ENCODE measurements around the gene HCN2. TPM values are rescaled to one million over a fixed set of nuclear protein-coding genes. Genes with fewer than 3 reads are reported as not detected.
"Not testable (repeated sequence)": the region's sequence is repeated elsewhere in the genome, so short reads cannot be mapped to it uniquely, and the experiment has no call there.

The HCN2 gene
- total RNA-seq, 2 experiments from 2014 or later, result 1.0 to 1.2 TPM

DNA sequence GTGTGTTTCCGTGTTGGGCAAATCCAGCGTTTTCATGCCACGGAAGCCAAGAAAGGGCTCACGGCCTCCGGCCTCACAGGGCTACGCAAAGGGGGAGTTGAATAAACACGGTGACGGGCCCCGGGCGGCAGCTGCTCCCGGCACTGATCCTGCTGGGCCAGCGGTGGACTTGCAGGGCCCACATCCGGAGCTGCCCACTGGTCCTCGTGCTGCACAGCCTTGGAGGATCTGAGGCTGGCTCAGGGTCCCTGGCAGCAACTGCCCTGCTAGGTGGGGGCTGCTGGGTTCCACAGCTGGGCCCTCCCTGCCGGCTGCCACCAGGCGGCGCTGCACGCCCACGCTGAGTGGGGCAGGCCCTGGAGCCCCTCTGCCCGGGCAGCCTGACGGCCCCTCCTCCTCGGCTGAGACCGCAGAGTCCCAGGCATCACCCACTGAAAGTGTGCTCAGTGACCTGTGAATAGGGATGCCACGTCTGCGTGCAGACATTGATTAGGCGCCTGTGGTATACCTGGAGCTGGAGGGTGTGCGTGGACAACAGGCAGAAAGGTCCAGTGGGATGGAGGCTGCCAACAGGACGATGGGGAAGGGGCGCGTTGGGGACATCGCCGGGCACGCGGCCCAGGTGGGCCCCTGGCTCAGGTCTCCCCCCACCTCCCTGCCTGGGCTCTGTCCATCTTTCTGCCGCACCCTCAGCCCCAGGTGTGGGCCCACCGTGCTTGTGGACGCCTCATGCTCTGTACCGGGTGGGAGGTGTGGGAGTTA is 5.3 kb upstream of the HCN2 start:
- Mint-ChIP-seq H3K4me1 (no peaks in the 10 kb centered on the region), H3K9me3 (no peaks in the 10 kb centered on the region), H3K4me3 (no peak overlapping the region), H3K27ac (no peak overlapping the region), H3K27me3 (peaks cover 13% of the 10 kb centered on the region), H3K36me3 (no peaks in the 10 kb centered on the region)
- ATAC-seq (ENCODE audit: low read depth), result peak; percentile 64
- DNase-seq, result peak; percentile 82
- POLR2A ChIA-PET, result interaction anchor here (0.5 to 1.1 kb wide), 4 partner anchors 50 to 416 kb away, joined by 3 to 5 read pairs (median 3); partner anchors contain the start of gene CDC34

DNA sequence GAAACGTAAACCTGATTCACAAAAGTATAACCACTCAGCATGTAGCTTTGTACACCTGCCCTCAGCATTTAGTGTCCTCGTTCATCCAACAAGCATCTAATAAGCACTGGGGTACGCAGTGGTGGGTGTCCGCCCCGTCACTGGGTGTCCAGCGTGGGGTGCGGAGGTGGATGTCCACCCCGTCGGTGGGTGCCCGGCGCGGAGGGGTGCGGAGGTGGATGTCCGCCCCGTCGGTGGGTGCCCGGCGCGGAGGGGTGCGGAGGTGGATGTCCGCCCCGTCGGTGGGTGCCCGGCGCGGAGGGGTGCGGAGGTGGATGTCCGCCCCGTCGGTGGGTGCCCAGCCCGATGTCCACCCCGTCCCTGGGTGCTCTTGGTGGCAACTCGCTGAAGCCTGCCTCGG is 4.5 kb upstream of the HCN2 start:
- not testable (repeated sequence) for H3K9me3 Mint-ChIP-seq; H3K4me3 Mint-ChIP-seq; H3K36me3 Mint-ChIP-seq; ATAC-seq (ENCODE audit: low read depth); DNase-seq; H3K4me1 Mint-ChIP-seq; H3K27ac Mint-ChIP-seq
- peaks cover 13% of the 10 kb centered on the region for H3K27me3 Mint-ChIP-seq
- POLR2A ChIA-PET, result interaction anchor here (0.5 to 1.1 kb wide), 2 partner anchors 76 to 416 kb away, joined by 3 read pairs; no protein-coding TSS in a partner anchor

DNA sequence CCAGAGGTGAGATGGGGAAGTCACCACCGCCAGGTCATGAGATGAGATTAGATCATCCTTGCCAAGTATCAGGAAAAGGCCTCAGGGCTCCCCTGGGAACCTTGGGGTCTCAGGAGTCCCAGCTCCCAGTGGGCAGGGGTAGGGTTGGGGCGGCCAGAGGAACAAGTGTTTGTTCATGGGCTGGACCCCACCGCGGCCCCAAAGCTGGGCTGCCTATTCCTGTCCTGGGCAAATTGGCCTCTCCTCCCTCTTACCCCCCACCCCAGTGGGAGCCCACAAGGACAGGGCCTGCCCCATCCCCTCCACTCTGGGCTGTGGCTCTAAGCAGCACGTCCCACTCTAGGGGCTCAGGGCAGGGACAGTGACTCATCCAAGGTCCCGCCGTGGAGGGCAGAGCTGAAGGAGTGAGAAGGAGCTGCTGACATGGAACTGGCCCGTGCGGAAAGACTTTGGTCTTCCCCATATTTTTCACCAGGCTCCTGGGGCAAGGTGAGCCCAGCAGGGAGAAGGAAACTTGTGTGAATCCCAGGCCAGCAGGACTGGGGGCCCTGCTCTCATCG is 4.0 kb upstream of the HCN2 start:
- no peak for ATAC-seq (ENCODE audit: low read depth)
- Mint-ChIP-seq H3K27me3 (peaks cover 13% of the 10 kb centered on the region), H3K36me3 (no peaks in the 10 kb centered on the region), H3K4me1 (no peaks in the 10 kb centered on the region), H3K4me3 (no peak overlapping the region), H3K27ac (no peak overlapping the region), H3K9me3 (no peaks in the 10 kb centered on the region)
- DNase-seq, result no peak
- POLR2A ChIA-PET, result no interaction called here

DNA sequence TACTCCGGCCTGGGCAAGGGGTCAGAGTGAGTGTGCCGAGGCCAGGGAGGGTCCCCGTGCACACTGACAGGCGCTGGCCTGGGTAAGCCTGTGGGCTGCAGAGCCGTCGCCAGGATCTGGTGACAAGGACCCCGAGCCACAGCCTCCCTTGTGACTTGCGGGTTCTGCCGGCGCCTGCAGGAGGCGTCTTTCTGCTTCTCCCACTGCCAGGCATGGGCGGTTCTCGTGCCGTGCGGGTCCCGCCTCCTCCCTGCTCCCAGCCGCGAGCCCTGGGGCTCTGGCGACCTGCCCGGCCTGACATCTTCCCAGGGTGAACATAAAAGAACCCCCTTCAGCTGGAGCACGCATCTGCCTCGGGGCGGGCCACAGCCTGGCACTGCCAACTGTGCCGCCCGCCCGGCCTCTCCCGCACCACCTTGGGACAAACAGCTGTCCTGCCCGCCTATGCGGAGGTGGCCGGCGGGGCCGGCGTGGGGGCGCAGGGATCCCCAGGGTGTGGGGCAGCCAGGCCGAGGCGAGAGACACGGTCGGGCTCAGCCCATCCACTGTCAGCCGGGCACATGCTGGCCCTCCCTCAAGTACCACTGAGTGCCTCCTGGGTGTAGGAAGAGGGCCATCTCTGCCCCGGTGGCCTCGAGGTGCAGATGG is 1.5 kb upstream of the HCN2 start:
- Mint-ChIP-seq H3K27ac (no peak overlapping the region), H3K9me3 (no peaks in the 10 kb centered on the region), H3K4me3 (no peak overlapping the region), H3K36me3 (no peaks in the 10 kb centered on the region), H3K27me3 (peaks cover 21% of the 10 kb centered on the region), H3K4me1 (no peaks in the 10 kb centered on the region)
- ATAC-seq (ENCODE audit: low read depth), result peak; percentile 34
- POLR2A ChIA-PET, result no interaction called here
- peak; percentile 69 for DNase-seq

DNA sequence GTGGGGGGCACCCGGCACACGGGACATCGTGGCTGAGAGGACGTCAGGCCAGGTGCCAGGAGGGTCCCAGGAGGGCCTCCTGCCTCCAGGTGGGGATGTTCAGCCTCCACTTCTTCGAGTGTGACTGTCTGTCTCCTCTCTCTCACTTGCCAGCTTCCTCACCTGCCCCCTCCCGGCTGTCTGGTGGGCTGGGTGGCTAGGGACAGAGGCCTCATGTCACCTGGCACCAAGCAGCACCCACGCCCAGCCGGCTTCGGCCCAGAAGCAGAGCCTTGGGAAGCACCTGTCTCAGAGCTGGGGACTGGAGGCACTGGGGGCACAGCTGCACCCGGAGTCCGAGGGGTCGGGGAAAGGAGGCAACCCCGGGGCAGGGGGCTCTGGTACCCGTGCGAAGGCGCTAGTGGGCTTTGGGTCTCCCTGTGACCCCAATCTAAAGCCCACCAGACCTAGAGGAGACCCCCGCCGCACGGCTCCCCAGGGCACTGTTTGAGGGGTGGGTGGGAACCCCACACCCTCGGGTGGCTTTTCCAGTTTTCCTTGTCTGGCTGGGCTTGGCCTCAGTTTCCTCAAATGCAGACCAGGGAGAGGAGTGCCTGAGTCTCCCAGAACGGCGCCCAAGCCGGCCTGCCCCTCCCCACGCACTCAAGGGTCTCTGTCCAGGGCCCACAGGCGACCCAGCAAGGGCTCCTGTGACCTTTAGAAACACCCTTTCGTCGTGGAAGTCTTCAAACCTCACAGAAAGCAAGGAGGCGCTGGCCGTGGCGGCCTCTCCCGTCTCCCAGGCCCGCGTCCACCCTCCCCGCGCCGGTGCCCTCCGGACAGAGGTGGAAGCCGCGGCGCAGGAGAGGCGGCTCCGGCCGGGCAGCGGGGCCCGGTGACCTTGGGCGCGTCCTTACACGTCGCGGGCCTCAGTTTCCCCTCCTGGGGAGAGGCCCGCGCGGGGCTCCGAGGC is 664 bp upstream of the HCN2 start:
- POLR2A ChIA-PET, result no interaction called here
- DNase-seq, result no peak
- Mint-ChIP-seq H3K27ac (no peak overlapping the region), H3K4me3 (no peak overlapping the region), H3K9me3 (no peaks in the 10 kb centered on the region), H3K4me1 (no peaks in the 10 kb centered on the region), H3K36me3 (no peaks in the 10 kb centered on the region), H3K27me3 (peaks cover 27% of the 10 kb centered on the region)
- ATAC-seq (ENCODE audit: low read depth), result no peak

DNA sequence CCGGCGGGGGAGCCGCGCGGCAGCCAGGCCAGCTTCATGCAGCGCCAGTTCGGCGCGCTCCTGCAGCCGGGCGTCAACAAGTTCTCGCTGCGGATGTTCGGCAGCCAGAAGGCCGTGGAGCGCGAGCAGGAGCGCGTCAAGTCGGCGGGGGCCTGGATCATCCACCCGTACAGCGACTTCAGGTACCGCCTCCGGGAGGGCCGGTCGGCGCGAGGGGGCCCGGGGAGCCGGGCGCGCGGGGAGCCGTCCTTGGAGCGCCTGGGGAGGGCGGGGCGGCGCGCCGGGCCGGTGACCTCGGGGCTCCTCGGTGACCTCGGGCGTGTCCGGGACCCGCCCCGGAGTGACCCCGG is 690 bp downstream of the HCN2 start:
- Mint-ChIP-seq H3K36me3 (no peaks in the 10 kb centered on the region), H3K4me1 (no peaks in the 10 kb centered on the region), H3K27me3 (peaks cover 27% of the 10 kb centered on the region), H3K9me3 (no peaks in the 10 kb centered on the region), H3K27ac (no peak overlapping the region), H3K4me3 (no peak overlapping the region)
- peak; percentile 53 for DNase-seq
- POLR2A ChIA-PET, result no interaction called here
- peak; percentile 25 for ATAC-seq (ENCODE audit: low read depth)

DNA sequence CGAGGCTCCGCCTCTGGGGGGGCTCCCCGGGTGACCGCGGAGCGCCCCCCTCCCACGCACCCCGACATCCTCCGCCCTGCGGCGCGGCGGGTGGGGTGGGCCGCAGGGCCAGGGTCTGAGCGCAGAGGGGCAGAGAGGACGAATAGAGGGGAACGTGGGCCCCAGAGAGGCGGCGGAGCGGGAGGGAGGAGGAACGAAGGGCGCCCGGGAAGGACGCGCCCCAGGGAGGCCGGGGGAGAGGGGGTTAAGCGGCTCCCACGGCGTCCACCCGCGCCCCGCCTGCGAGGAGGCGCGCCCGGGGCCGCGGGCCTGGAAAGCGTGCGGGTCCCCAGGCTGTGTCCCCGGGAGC is 1.0 kb downstream of the HCN2 start:
- H3K4me3 Mint-ChIP-seq, result no peak overlapping the region
- no peaks in the 10 kb centered on the region for H3K36me3 Mint-ChIP-seq
- H3K4me1 Mint-ChIP-seq, result no peaks in the 10 kb centered on the region
- no peaks in the 10 kb centered on the region for H3K9me3 Mint-ChIP-seq
- H3K27me3 Mint-ChIP-seq, result peaks cover 27% of the 10 kb centered on the region
- ATAC-seq (ENCODE audit: low read depth) (no peak), DNase-seq (no peak)
- POLR2A ChIA-PET, result no interaction called here
- H3K27ac Mint-ChIP-seq, result no peak overlapping the region

DNA sequence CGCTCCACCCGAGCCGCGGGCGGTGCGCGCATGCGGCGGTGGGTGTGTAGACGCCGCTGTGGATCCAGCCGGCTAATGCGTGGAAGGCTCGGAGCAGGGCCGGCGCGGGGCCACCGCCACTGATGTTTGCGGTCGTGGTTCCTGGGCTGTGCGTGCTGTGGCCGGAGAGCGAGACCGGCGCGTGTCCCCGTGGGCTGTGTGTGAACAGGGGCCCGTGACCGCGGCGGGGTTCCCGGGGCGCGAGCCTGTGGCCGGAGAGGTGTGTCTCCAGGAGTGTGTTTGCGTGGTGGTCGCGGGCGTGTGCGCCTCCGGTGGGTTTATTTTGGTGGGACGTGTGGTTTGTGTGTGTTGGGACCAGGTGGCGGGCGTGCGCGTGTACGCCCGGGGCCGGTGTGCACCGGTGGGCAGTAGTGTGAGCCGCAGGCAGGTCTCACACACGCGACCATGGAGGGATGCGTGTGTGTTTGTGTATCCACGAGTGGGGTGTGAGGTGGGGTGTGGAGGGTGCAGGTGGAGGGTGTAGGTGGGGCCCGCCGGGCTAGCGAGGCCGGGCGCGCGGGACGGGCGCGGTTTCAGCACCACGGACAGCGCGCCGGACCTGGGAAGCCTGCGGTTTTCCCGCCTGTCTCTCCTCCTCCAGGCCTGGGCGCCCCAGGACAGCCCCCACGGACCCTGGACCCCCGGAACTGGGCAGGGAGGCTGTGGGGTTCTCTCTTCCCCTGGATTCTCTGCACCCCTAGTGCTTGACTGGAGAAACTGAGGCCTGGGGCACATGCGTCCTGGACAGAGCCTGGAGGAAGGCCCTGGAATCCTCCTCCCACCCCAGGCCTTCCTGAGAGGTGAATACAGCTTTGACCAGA is 1.6 kb downstream of the HCN2 start:
- H3K27ac Mint-ChIP-seq, result no peak overlapping the region
- ATAC-seq (ENCODE audit: low read depth) (no peak), DNase-seq (peak; percentile 56)
- H3K9me3 Mint-ChIP-seq, result no peaks in the 10 kb centered on the region
- POLR2A ChIA-PET, result no interaction called here
- H3K36me3 Mint-ChIP-seq, result no peaks in the 10 kb centered on the region
- H3K4me1 Mint-ChIP-seq, result no peaks in the 10 kb centered on the region
- H3K27me3 Mint-ChIP-seq, result peaks cover 27% of the 10 kb centered on the region
- no peak overlapping the region for H3K4me3 Mint-ChIP-seq

DNA sequence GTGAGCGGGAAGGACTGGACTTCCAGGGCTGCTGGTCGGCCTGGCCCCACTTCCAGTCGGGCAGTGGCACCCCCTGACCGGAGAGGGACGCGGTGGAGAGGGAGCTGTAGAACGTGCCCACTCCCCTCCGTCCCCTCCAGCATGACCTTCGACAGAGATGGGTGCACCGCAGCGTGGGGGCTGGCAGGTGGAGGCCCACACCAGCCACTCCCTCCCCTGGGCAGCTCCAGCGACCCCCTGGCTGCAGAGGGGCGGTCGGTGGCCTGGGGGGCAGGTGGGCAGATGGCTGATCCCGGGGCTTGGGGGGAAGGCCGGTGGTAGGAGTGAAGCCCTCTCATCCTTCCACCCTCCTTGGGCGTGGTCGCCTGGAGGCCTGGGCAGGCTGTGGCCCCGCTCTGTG is 2.4 kb downstream of the HCN2 start:
- DNase-seq (no peak), ATAC-seq (ENCODE audit: low read depth) (no peak)
- H3K27ac Mint-ChIP-seq, result no peak overlapping the region
- POLR2A ChIA-PET, result no interaction called here
- H3K4me3 Mint-ChIP-seq, result no peak overlapping the region
- no peaks in the 10 kb centered on the region for H3K36me3 Mint-ChIP-seq
- no peaks in the 10 kb centered on the region for H3K9me3 Mint-ChIP-seq
- no peaks in the 10 kb centered on the region for H3K4me1 Mint-ChIP-seq
- peaks cover 27% of the 10 kb centered on the region for H3K27me3 Mint-ChIP-seq

DNA sequence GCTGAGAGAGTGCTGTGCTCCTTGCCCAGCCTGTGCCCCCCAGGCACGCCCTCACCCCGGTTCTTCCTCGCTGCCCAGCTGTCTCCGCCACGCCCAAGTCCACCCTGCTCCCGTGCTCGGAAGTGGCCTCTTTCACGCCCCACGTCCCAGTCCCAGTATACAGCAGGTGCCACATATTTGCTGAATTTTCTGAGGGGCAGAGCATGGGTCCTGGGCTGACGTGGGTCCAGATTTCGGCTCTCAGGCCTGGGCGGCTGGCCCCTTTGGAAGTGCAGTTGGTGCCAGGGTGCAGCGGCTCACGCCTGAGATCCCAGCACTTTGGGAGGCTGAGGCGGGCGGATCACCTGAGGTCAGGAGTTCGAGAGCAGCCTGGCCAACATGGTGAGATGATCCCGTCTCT is 3.4 kb downstream of the HCN2 start:
- Mint-ChIP-seq H3K4me1 (no peaks in the 10 kb centered on the region), H3K9me3 (no peaks in the 10 kb centered on the region), H3K36me3 (no peaks in the 10 kb centered on the region), H3K27ac (no peak overlapping the region), H3K4me3 (no peak overlapping the region), H3K27me3 (peaks cover 22% of the 10 kb centered on the region)
- POLR2A ChIA-PET, result no interaction called here
- DNase-seq (no peak), ATAC-seq (ENCODE audit: low read depth) (no peak)

DNA sequence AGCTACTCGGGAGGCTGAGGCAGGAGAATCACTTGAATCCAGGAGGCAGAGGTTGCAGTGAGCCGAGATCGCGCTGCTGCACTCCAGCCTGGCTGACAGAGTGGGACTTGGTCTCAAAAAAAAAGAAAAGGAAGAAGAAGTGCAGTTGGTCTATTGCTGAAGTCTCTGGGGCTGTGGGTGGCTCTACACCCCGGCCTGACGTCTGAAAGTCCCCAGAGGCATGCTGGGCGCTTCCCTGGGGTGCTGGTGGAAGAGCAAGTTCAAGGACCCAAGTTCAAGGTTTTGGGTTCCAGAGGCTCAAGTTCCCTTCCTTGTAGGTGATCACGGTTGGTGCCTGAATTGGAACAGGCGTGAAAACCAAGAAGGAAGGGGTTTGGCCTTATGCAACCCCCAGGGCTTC is 3.8 kb downstream of the HCN2 start:
- no peaks in the 10 kb centered on the region for H3K9me3 Mint-ChIP-seq
- ATAC-seq (ENCODE audit: low read depth) (no peak), DNase-seq (no peak)
- no peaks in the 10 kb centered on the region for H3K36me3 Mint-ChIP-seq
- H3K4me3 Mint-ChIP-seq, result no peak overlapping the region
- H3K4me1 Mint-ChIP-seq, result no peaks in the 10 kb centered on the region
- H3K27me3 Mint-ChIP-seq, result peaks cover 20% of the 10 kb centered on the region
- H3K27ac Mint-ChIP-seq, result no peak overlapping the region
- POLR2A ChIA-PET, result no interaction called here

DNA sequence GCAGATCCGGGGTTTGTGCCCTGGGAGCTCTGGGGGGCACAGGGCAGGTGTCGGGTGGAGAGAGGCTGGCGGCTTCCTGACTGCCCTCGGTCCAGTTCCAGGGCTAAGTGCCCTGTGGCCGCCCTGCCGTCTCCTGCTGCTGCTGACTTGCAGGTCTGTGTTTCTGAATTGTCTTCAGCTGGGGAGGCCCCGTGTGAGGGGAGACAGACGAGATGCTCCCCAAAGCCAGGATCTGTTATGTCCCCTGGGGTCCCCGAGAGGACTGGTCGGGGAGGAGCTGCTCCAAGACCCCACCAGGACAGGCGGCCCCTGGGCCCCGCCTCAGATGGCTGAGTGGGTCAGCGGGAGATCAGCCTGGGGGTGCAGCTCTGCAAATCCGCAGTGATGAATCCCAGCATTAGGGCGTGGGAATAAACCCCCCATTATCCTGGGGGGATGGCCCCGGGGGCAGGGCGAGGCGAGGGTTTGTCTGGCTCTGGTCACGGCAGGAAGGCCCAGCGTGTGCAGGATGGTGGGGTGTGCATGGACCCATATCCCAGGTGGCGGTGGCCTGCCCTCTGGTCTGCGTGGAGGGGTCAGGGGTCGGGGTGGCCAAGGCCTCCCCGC is 4.7 kb downstream of the HCN2 start:
- Mint-ChIP-seq H3K27me3 (peaks cover 14% of the 10 kb centered on the region), H3K9me3 (no peaks in the 10 kb centered on the region), H3K27ac (no peak overlapping the region), H3K4me1 (no peaks in the 10 kb centered on the region), H3K36me3 (no peaks in the 10 kb centered on the region), H3K4me3 (no peak overlapping the region)
- no peak for DNase-seq
- POLR2A ChIA-PET, result no interaction called here
- ATAC-seq (ENCODE audit: low read depth), result no peak

Measured in activated naive CD8-positive, alpha-beta T cell treated with anti-CD3 and anti-CD28 coated beads, Interleukin-2, amount 10 ng/mL, durations not matched to agents 7 days and 5 days (primary cell).